ENCODE data around the gene LARGE1. TPM values are rescaled to one million over a fixed set of nuclear protein-coding genes. Genes with fewer than 3 reads are reported as not detected.

Gene LARGE1
- total and polyA plus RNA-seq, 2 of the 13 experiments (the other 11 are each of a cell fraction or from before 2014, with no cell fraction given): 8.4 to 11.0 TPM

GRCh38 chr22:33476716-33477115 lies 443.6 kb downstream of the LARGE1 start:
- Histone ChIP-seq H4K20me1 (ENCODE audit: insufficient read depth, low read length) (no peaks in the 10 kb centered on the region), H2AFZ (ENCODE audit: low read length) (no peak overlapping the region), H3K27ac (ENCODE audit: extremely low read length, insufficient read depth, low read length) (peak overlapping the region; percentile 28), H3K4me2 (ENCODE audit: low read depth, low read length) (peak overlapping the region; percentile 53), H3K9me3 (ENCODE audit: low read length) (no peaks in the 10 kb centered on the region), H3K9ac (ENCODE audit: insufficient read depth, low read depth, low read length) (no peak overlapping the region), H3K4me3 (replicated peaks in 1 of 3; ENCODE audit: insufficient read depth in 1 of 3, low read depth in 2 of 3, low read length in 3 of 3) (no peak overlapping the region), H3K79me2 (ENCODE audit: insufficient read depth, low read length) (no peaks in the 10 kb centered on the region), H3K36me3 (replicated peaks in 1 of 2; ENCODE audit: control insufficient read depth in 1 of 2, insufficient read depth in 2 of 2, low read length in 2 of 2) (no peaks in the 10 kb centered on the region), H3K4me1 (ENCODE audit: insufficient read depth, low read length) (peaks cover 36% of the 10 kb centered on the region), H3K27me3 (ENCODE audit: control insufficient read depth in 1 of 2, insufficient read depth in 2 of 2, low read length in 2 of 2) (no peaks in the 10 kb centered on the region)
- ATAC-seq: peak; percentile 49
- POLR2A ChIA-PET: interaction anchor here (1.0 kb wide), 1 partner anchor 16 kb away, joined by 5 read pairs; no protein-coding TSS in a partner anchor
- 32% methylated on average over 13 of the region's 13 CpGs for whole genome bisulfite sequencing (ENCODE audit: low lambda C conversion rate)
- peak; percentile 61 for DNase-seq (ENCODE audit: low spot score)
- CTCF ChIA-PET (ENCODE audit: low intra/inter-chr PET ratio, low total read pairs): no interaction called here
- no peak for FAIRE-seq
- intact Hi-C loops (cut with micrococcal nuclease; ENCODE audit: unreplicated experiment) (loop anchor here (5.0 kb wide), 1 partner anchor 174 kb away; no protein-coding TSS in a partner anchor), in situ Hi-C loops (cut with HindIII; ENCODE audit: extremely low pct_ligation_motif_present, low pct_unique_long_range_greater_than_20kb) (no loop called here)
- BruUV-seq (replicated peaks): no TSS peak
- TF ChIP-seq, protein P1, sequence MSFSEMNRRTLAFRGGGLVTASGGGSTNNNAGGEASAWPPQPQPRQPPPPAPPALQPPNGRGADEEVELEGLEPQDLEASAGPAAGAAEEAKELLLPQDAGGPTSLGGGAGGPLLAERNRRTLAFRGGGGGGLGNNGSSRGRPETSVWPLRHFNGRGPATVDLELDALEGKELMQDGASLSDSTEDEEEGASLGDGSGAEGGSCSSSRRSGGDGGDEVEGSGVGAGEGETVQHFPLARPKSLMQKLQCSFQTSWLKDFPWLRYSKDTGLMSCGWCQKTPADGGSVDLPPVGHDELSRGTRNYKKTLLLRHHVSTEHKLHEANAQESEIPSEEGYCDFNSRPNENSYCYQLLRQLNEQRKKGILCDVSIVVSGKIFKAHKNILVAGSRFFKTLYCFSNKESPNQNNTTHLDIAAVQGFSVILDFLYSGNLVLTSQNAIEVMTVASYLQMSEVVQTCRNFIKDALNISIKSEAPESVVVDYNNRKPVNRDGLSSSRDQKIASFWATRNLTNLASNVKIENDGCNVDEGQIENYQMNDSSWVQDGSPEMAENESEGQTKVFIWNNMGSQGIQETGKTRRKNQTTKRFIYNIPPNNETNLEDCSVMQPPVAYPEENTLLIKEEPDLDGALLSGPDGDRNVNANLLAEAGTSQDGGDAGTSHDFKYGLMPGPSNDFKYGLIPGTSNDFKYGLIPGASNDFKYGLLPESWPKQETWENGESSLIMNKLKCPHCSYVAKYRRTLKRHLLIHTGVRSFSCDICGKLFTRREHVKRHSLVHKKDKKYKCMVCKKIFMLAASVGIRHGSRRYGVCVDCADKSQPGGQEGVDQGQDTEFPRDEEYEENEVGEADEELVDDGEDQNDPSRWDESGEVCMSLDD (CRISPR knock-in tag; IDR thresholded peaks at IDR 0.05; ENCODE audit: borderline replicate concordance): no peak
- TF ChIP-seq HBP1 (CRISPR knock-in tag; IDR thresholded peaks at IDR 0.05; ENCODE audit: low read depth) (no peak), FOSL2 (CRISPR knock-in tag; IDR thresholded peaks at IDR 0.05) (peak; percentile 92), SAP130 (CRISPR knock-in tag; IDR thresholded peaks at IDR 0.05; ENCODE audit: low read depth) (peak; percentile 21; the same call in 1 of the 2 replicates), SCMH1 (CRISPR knock-in tag; IDR thresholded peaks at IDR 0.05; ENCODE audit: borderline replicate concordance) (no peak), GATAD2A (CRISPR knock-in tag; IDR thresholded peaks at IDR 0.05) (0 out of 2 replicates have a peak, but pooled peaks have one; percentile 17), GTF2F1 (IDR thresholded peaks at IDR 0.05; ENCODE audit: low read length) (no peak), IKZF1 (IDR thresholded peaks at IDR 0.05) (no peak), KMT2B (CRISPR knock-in tag; IDR thresholded peaks at IDR 0.05) (no peak), KLF9 (CRISPR knock-in tag; IDR thresholded peaks at IDR 0.05; ENCODE audit: low read depth) (no peak), ZNF224 (CRISPR knock-in tag; IDR thresholded peaks at IDR 0.05) (no peak), KDM1A (CRISPR knock-in tag; IDR thresholded peaks at IDR 0.05) (no peak), ZNF382 (CRISPR knock-in tag; IDR thresholded peaks at IDR 0.05; ENCODE audit: borderline replicate concordance) (no peak), CENPBD1 (CRISPR knock-in tag; IDR thresholded peaks at IDR 0.05; ENCODE audit: borderline replicate concordance, low read depth) (no peak), KDM2A (CRISPR knock-in tag; IDR thresholded peaks at IDR 0.05; ENCODE audit: borderline replicate concordance, low read depth) (0 out of 2 replicates have a peak, but pooled peaks have one; percentile 30), BCL6 (CRISPR knock-in tag; IDR thresholded peaks at IDR 0.05) (no peak), FOXP1 (IDR thresholded peaks at IDR 0.05) (no peak), FOXP1 (CRISPR knock-in tag; IDR thresholded peaks at IDR 0.05) (no peak), XRCC5 (optimal IDR thresholded peaks at IDR 0.05; ENCODE audit: low read length) (peak; percentile 33), TOE1 (CRISPR knock-in tag; IDR thresholded peaks at IDR 0.05) (no peak), ZBTB20 (CRISPR knock-in tag; IDR thresholded peaks at IDR 0.05; ENCODE audit: borderline replicate concordance, low read depth) (no peak), ZNF550 (CRISPR knock-in tag; IDR thresholded peaks at IDR 0.05; ENCODE audit: borderline replicate concordance) (no peak), HOXA5 (CRISPR knock-in tag; IDR thresholded peaks at IDR 0.05) (no peak)
- TF ChIP-seq, protein P2, sequence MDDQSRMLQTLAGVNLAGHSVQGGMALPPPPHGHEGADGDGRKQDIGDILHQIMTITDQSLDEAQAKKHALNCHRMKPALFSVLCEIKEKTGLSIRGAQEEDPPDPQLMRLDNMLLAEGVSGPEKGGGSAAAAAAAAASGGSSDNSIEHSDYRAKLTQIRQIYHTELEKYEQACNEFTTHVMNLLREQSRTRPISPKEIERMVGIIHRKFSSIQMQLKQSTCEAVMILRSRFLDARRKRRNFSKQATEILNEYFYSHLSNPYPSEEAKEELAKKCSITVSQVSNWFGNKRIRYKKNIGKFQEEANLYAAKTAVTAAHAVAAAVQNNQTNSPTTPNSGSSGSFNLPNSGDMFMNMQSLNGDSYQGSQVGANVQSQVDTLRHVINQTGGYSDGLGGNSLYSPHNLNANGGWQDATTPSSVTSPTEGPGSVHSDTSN (CRISPR knock-in tag; IDR thresholded peaks at IDR 0.05; ENCODE audit: borderline replicate concordance): no peak
